B cell (primary cell): ENCODE measurements around the gene THBS4.

Experiments used
- CTCF ChIP-seq: fragments of 200-600 bp; IDR thresholded peaks from one replicate; pipeline ENCODE4 v1.8.0; 2022; ENCODE audit warnings: antibody characterized with exemption, mild to moderate bottlenecking
- EZH2 ChIP-seq: IDR thresholded peaks from 2 replicates; pipeline ENCODE4 v1.6.1; 2012; ENCODE audit warnings: borderline replicate concordance, low read depth, mild to moderate bottlenecking, moderate library complexity, low read length; ENCODE audit not compliant: insufficient read depth, poor library complexity, severe bottlenecking

GRCh38 chr5:80129146-80129545 is 94.0 kb downstream of the THBS4 start:
- TF ChIP-seq CTCF (no peak), EZH2 (no peak)
